Transverse colon (tissue), 4 donors: ENCODE data around the gene RASL12. TPM values are rescaled to one million over a fixed set of nuclear protein-coding genes. Genes with fewer than 3 reads are reported as not detected.

Source experiments
- DNase-seq: peaks from one replicate; pipeline ENCODE4 v3.0.0-alpha.2; 2019
- H3K27ac ChIP-seq, 4 donors: fragments of 200-600 bp; sonication (generic); 2 replicates each; pipeline ENCODE4 v1.5.1; 2016 to 2018; ENCODE audit warnings: inconsistent platforms in 4 of 4
- H3K27me3 ChIP-seq: fragments of 200-600 bp; sonication (generic); 2 replicates; pipeline ENCODE4 v1.5.1; 2017; ENCODE audit warnings: inconsistent platforms
- H3K36me3 ChIP-seq, 4 donors: fragments of 200-600 bp; sonication (generic); 2 replicates each; pipeline ENCODE4 v1.5.1; 2017 to 2019; ENCODE audit warnings: inconsistent platforms in 4 of 4
- H3K4me1 ChIP-seq, 4 donors: fragments of 200-600 bp; sonication (generic); 2 replicates each; pipeline ENCODE4 v1.5.1; 2017 to 2020; ENCODE audit warnings: inconsistent platforms in 4 of 4
- H3K4me3 ChIP-seq, 4 donors: fragments of 200-600 bp; sonication (generic); 1 replicate in 1 of 4; 2 replicates in 3 of 4; pipeline versions ENCODE4 v1.5.1 to v1.6.1; 2017 to 2019; ENCODE audit warnings: inconsistent platforms in 4 of 4
- H3K9me3 ChIP-seq, 2 donors: fragments of 200-600 bp; sonication (generic); 2 replicates each; pipeline ENCODE4 v1.5.1; 2017 to 2019; ENCODE audit warnings: inconsistent platforms in 2 of 2
- CTCF ChIP-seq, 5 experiments: fragments of 200-600 bp in 3 of 5; fragments of 450-650 bp in 2 of 5; sonication (generic) in 3 of 5; IDR thresholded peaks; 1 replicate in 2 of 5; 2 replicates in 3 of 5; pipeline ENCODE4 v1.5.1; 2016 to 2017; ENCODE audit warnings: antibody characterized with exemption in 5 of 5, inconsistent platforms in 3 of 5, mild to moderate bottlenecking in 2 of 5, moderate library complexity in 1 of 5
- EP300 ChIP-seq: sonication (generic); formaldehyde crosslinking; IDR thresholded peaks from one replicate; pipeline ENCODE4 v1.6.1; 2017; ENCODE audit warnings: antibody characterized with exemption, low read depth
- POLR2A ChIP-seq: fragments of 450-650 bp; IDR thresholded peaks from one replicate; pipeline ENCODE4 v1.6.1; 2016; ENCODE audit warnings: antibody characterized with exemption, mild to moderate bottlenecking, moderate library complexity
- POLR2AphosphoS5 ChIP-seq, 3 donors: sonication (generic); formaldehyde crosslinking; IDR thresholded peaks; one replicate each; pipeline ENCODE4 v1.6.1; 2016; ENCODE audit warnings: antibody characterized with exemption in 3 of 3
- WGBS, 2 donors: methylation state at CpG; one replicate each; pipeline ENCODE4 v1.1.5; 2018; ENCODE audit warnings: low coverage in 1 of 2; 5-methylcytosine and 5-hydroxymethylcytosine counted together
- in situ Hi-C, 4 donors: fragments of 200-750 bp; cut with MboI; loops; one replicate each; pipeline versions ENCODE4 v1.15.0 to v1.15.1; 2017; ENCODE audit warnings: low sequenced_read_pairs in 3 of 4, low pct_ligation_motif_present in 1 of 4, low pct_unique_long_range_greater_than_20kb in 1 of 4
- intact Hi-C: fragments of 100-400 bp; cut with DNase I; formaldehyde crosslinking; loops from one replicate; pipeline ENCODE4 v1.15.1; 2023; ENCODE audit warnings: low total_unique reads
- total RNA-seq, 4 donors: library from RNA; depleted of rRNA; stranded (reverse); fragments of >200 nt; gene quantifications; one replicate each; pipeline ENCODE4 v1.1.0, GENCODE V29; 2016

Gene RASL12
- total RNA-seq, 4 donors from 2014 or later: 13.9 to 46.8 (median 16.4) TPM

DNA sequence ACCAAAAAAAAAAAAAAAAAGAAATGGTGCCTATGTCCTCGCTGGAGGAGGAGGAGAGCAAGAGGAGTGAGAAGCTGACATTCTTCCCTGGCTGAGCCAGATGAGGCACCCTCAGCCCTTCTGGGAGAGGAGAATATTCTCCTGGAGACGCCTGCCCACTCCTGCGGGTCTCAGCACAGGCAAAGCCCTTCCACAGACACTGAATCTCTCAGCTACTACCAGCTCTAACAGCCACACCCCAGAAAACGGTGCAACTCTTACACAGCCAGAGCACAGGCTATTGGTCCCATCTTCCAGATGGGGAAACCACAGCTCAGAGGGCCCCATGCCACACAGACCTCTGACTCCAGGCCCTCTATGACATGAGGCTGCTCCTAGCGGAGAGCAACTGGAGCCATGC lies 5.7 kb downstream of the RASL12 start:
- no peak for TF ChIP-seq POLR2A
- TF ChIP-seq CTCF (IDR thresholded peaks at IDR 0.05): no peak
- 67 to 81% methylated on average over 1 to 5 of the region's 5 CpGs for WGBS, 2 donors
- intact Hi-C loops (no loop called here), in situ Hi-C loops (no loop called here)
- H3K4me3 ChIP-seq: no peak overlapping the region
- H3K4me1 ChIP-seq: peaks cover 0 to 25% (median 0%) of the 10 kb centered on the region in 4 donors
- no peaks in the 10 kb centered on the region for H3K36me3 ChIP-seq
- no peak for DNase-seq
- H3K27ac ChIP-seq: peak overlapping the region in 3 of 4 donors; percentile 36 to 86 (median 40)
- no peaks in the 10 kb centered on the region for H3K9me3 ChIP-seq
- H3K27me3 ChIP-seq: peaks cover 6% of the 10 kb centered on the region

GRCh38 chr15:65060641-65061397 lies 7.0 kb downstream of the RASL12 start:
- 76% methylated on average over 6 of the region's 6 CpGs; no CpG with 5 or more reads in 1 of the 2 donors for WGBS, 2 donors
- no peak for DNase-seq
- Histone ChIP-seq H3K4me1 (peaks cover 0 to 29% (median 0%) of the 10 kb centered on the region in 4 donors), H3K36me3 (no peaks in the 10 kb centered on the region), H3K4me3 (no peak overlapping the region), H3K9me3 (no peaks in the 10 kb centered on the region), H3K27ac (peak overlapping the region; percentile 36 to 86 (median 49)), H3K27me3 (peaks cover 5% of the 10 kb centered on the region)
- intact Hi-C loops: no loop called here
- TF ChIP-seq POLR2AphosphoS5 (IDR thresholded peaks at IDR 0.05) (no peak), POLR2A (no peak), CTCF (IDR thresholded peaks at IDR 0.05) (no peak), EP300 (no peak)
- in situ Hi-C loops: no loop called here

DNA sequence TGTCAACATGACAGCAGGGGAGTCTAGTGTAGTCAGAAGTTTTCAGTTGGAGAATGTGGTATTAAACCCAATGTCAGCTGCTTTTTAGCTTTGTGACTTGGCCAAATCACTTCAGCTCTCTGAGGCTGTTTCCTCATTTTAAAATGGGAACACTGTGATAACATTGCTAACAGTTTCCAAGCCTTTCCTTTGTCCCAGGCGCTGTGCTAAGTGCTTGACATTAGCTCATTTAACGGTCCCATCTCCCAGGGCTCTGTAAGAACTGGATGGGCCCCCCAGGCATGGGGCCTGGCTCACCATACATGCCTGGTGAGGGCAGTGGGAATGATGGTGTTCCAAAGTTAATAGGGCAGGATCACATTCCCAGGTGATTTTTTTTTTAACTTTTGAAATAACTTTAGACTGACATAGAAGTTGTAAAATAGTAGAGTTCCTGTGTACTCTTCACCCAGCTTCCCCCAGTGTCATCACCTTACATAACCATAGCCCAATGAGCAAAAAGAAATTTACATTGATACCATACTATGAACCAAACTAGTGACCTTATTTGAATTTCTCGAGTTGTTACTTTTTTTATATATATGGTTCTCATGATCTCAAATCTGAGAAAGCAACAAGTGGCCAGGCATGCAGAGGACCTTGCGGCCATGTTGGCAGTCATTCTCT lies 7.7 kb downstream of the RASL12 start:
- H3K4me3 ChIP-seq: no peak overlapping the region
- H3K36me3 ChIP-seq: no peaks in the 10 kb centered on the region
- DNase-seq: no peak
- in situ Hi-C loops (no loop called here), intact Hi-C loops (no loop called here)
- no peak for TF ChIP-seq EP300
- no peak for TF ChIP-seq POLR2AphosphoS5 (IDR thresholded peaks at IDR 0.05)
- no peak for TF ChIP-seq POLR2A
- TF ChIP-seq CTCF (IDR thresholded peaks at IDR 0.05): no peak
- H3K27me3 ChIP-seq: no peaks in the 10 kb centered on the region
- peaks cover under 1 to 36% (median 5%) of the 10 kb centered on the region in 4 donors for H3K4me1 ChIP-seq
- WGBS, 2 donors: 75 to 83% methylated on average over 1 to 4 of the region's 4 CpGs
- no peaks in the 10 kb centered on the region for H3K9me3 ChIP-seq
- peak overlapping the region in 3 of 4 donors; percentile 11 to 86 (median 61) for H3K27ac ChIP-seq

DNA sequence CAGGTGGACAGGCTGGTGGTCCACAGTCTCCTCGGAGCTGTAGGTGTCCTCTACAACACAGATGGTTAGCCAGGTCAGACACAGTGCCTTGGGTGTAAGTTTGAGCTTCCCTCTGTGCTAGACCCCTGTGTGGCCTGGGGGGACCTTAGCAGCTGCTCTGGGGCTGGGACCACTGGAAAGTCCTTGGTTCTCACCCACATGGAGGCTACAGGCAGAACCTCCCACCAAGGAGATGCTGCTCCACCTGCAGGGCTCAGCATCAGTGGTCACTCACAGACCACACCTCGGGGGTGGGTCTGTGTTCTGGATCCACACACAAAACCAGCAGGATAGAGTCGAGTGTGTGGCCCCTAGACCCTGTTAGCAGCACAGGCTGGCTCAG lies 8.4 kb downstream of the RASL12 start:
- intact Hi-C loops (no loop called here), in situ Hi-C loops (no loop called here)
- H3K27me3 ChIP-seq: no peaks in the 10 kb centered on the region
- WGBS, 2 donors: 72% methylated on average over 3 of the region's 3 CpGs; no CpG with 5 or more reads in 1 of the 2 donors
- H3K9me3 ChIP-seq: no peaks in the 10 kb centered on the region
- H3K4me3 ChIP-seq: no peak overlapping the region
- H3K4me1 ChIP-seq: peaks cover 7 to 44% (median 12%) of the 10 kb centered on the region in 4 donors
- peak overlapping the region in 3 of 4 donors; percentile 11 to 86 (median 61) for H3K27ac ChIP-seq
- no peak for TF ChIP-seq CTCF (IDR thresholded peaks at IDR 0.05)
- TF ChIP-seq POLR2AphosphoS5 (IDR thresholded peaks at IDR 0.05): no peak
- no peak for TF ChIP-seq POLR2A
- no peak for TF ChIP-seq EP300
- no peak for DNase-seq
- no peaks in the 10 kb centered on the region for H3K36me3 ChIP-seq
